Left renal pelvis (tissue), 4 donors: Measurements from ENCODE around the gene CACNA1F. TPM values are rescaled to one million over a fixed set of nuclear protein-coding genes. Genes with fewer than 3 reads are reported as not detected.
A peak's percentile ranks its signal among the peaks of the same experiment; 100 is the strongest.

Source experiments
- DNase-seq, 4 donors: peaks; one replicate each; pipeline ENCODE4 v3.0.0-alpha.2; 2013; ENCODE audit warnings: low read depth in 4 of 4, low spot score in 3 of 4
- polyA plus RNA-seq, 4 donors: library from polyadenylated mRNA; unstranded; fragments of 120-200 nt; gene quantifications; one replicate each; pipeline ENCODE4 v1.2.1, GENCODE V29; 2013; ENCODE audit not compliant: insufficient read length in 4 of 4

Gene CACNA1F
- polyA plus RNA-seq, 4 donors = 0.03 to 0.70 (median 0.11) TPM

- no peak for DNase-seq
Measured at GRCh38 chrX:49202022-49202421, 31.1 kb downstream of the CACNA1F start.

- peak; percentile 43 to 68 (median 63) for DNase-seq
Measured at GRCh38 chrX:49199906-49200771, 33.0 kb downstream of the CACNA1F start, which contains the start of gene SYP. Gene SYP (minus strand): TSS chrX:49200193. CDS start chrX:49200186, 7 bp downstream.

DNA sequence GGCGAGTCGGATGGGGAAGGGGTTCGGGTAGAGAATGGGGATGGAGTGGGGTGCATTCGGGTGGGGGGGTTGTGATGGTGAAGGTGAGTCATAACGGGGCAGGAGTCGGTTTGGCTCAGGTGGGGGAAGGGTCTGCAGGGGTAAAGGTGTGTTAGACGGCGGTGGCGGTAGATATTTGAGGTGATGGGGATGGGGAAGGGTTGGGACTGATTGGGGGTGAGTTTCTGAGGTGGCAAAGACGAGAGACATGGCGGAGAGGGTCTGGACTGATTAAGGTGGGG, 33.9 kb downstream of the CACNA1F start:
- DNase-seq = no peak

DNA sequence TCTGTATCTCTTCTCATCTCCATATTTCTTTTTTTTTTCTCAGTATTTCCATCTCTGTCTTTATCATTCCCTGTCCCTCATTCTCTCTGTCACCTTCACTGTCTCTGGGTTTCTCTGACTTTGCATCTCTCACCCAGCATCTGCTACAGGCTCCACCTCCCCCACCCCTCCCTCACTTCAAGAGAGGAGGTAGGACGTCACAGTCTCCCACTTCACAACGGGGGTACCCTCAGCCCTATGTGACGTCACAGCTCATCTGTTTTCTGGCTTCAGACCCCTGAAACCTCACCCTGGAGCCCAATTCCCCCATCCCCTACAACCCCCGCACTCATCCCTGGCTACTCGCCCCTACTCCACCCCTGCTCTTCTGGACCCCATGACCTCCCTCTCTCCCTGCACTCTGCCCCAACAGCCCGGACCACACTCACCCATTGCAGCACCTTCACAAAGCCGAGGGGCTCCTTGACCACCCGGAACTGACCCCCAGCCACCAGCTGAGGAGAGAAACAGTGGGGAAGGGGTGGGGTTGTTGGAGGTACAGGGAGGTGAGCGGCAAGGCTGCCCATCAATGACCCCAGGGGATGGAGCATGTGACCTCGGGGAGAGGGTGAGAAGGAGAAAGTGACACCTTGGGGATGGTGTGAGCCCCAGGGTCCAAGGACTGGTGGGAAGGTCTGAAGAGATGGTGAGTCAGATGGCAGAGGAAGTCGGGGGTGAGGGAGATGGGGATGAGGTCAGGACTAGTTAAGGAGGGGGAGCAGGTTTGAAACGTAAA, 34.4 kb downstream of the CACNA1F start:
- no peak for DNase-seq

DNA sequence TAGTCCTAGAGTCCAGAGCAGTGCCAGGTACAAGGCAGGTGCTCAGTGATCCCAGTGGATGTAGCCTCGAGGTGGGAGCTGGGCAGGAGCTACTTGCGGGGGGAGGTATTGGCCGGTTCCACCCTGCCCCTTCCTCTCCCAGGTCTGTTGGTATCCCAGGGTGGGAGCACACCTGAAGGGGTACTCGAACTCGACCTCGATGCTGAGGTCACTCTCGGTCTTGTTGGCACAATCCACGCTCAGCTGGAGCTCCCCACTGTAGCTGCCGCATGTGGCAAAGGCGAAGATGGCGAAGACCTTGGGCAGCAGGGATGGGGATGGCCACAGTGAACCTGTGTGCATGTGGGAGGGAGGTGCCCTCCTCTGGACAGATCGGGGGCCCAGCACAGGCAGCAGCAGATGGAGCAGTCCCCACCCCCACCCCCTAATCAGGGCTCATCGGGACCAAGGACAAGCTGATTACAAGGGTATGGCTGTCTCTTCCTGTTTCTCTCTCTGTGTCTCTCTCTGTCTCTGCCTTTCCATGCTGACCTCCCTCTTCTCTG, 35.5 kb downstream of the CACNA1F start:
- DNase-seq = no peak

DNA sequence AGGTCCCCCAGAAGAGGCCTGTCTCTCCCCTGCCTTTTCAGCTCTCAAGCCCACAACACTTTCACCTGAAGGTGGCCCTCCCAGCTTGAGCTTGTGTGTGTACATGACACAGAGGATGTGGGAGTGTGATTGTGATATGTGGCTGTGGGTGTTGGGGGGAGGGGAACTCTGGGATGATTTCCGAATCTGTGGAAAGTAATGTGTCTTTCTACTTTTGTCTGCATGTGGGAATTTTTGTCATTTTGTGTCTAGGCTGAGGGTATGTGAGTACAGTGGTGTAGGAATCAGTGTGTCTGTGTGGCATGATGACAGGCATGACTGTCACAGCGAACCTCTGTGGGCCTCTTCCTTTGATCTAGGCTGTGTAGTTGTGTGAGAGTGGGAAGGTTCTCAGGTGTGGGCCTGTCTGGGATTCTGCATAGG, 39.6 kb downstream of the CACNA1F start:
- DNase-seq = no peak

DNA sequence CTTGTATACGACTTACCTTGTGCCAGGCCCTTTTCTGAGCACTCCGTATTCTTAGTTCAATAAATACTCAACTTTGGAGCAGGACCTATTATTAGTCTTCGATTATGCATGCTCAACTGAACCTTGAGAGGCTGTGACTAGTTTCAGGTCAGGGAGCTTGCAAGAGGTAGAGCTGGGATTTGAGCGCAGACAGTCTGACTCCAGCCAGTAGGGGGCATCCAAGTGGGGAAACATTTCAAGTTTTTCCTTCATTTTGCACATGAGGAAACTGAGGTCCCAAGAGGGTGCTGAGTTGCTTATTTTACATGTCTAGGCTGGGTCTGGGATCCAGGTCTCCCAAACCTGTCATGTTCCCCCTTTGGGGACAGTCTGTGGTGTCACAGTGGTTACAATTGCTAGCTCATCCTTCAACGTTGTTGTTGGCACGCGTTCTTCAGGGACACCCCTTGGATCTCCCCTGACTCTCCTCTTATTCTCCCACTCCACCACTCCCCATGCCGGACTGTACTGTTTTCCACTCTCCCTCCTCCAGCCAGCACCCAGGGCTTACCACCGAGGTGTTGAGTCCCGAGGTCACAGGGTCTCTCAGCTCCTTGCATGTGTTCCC, 40.3 kb downstream of the CACNA1F start:
- no peak for DNase-seq

GRCh38 chrX:49191574-49192011, 41.5 kb downstream of the CACNA1F start:
- DNase-seq = no peak

GRCh38 chrX:49190821-49191573, 42.1 kb downstream of the CACNA1F start:
- peak; percentile 86 to 93 (median 91) for DNase-seq

- no peak for DNase-seq
Measured at GRCh38 chrX:49189606-49190005, 43.5 kb downstream of the CACNA1F start.

DNA sequence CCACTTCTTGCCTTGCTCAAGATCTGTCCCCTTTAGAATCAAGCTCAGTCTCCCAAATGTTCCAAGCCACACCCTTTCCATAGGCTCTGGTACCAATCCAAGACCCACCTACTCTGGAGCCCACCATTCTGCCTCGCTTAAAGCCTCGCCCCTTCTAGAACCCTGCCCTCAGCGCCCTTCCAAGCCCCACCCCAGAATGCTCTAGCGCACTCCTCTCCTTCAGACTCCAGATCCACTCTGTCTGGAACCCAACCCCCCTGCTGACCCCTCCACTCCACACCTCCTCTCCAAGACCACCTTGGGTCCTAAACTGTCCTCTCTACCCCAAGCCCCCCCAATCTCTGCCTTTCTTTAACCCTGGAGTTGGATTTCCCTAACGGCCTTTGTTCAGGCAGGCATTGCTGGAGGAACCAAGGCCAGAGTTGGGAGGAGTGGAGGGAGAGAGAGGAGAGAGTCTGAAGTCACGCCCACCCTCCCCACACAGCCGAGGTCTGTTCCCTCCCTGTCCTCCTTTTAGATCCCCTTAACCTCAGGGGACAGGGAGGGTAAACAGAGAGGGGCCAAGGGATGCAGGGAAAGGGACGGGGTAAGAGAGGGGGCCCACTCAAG, 44.6 kb downstream of the CACNA1F start:
- no peak for DNase-seq

DNA sequence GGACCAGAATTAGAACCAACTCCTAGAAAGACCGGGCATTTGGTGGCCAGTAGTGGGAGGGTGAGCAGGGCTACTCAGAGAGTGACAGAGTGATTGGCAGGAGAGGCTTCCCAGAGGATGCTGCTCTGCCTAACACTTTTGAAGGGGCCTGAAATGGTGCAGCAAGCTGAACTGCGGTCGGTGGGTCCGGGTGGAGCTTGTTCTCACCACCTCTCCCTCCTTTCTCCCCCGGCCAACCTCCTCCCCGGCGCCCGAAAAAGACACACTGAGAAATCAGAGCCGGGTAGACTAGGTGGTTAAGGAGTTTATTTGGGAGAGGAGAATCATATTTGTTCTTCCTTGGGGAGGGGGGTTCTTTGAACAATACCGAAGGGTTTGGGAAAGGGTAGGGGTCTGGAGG, 45.6 kb downstream of the CACNA1F start:
- no peak for DNase-seq

- DNase-seq = no peak
Measured at GRCh38 chrX:49187028-49187394, 46.1 kb downstream of the CACNA1F start.

GRCh38 chrX:49186125-49187027, 46.8 kb downstream of the CACNA1F start, which contains the start of gene PRICKLE3:
Gene PRICKLE3 (minus strand): TSS chrX:49186373. CDS start chrX:49186297, 76 bp downstream.
- DNase-seq = no peak

DNA sequence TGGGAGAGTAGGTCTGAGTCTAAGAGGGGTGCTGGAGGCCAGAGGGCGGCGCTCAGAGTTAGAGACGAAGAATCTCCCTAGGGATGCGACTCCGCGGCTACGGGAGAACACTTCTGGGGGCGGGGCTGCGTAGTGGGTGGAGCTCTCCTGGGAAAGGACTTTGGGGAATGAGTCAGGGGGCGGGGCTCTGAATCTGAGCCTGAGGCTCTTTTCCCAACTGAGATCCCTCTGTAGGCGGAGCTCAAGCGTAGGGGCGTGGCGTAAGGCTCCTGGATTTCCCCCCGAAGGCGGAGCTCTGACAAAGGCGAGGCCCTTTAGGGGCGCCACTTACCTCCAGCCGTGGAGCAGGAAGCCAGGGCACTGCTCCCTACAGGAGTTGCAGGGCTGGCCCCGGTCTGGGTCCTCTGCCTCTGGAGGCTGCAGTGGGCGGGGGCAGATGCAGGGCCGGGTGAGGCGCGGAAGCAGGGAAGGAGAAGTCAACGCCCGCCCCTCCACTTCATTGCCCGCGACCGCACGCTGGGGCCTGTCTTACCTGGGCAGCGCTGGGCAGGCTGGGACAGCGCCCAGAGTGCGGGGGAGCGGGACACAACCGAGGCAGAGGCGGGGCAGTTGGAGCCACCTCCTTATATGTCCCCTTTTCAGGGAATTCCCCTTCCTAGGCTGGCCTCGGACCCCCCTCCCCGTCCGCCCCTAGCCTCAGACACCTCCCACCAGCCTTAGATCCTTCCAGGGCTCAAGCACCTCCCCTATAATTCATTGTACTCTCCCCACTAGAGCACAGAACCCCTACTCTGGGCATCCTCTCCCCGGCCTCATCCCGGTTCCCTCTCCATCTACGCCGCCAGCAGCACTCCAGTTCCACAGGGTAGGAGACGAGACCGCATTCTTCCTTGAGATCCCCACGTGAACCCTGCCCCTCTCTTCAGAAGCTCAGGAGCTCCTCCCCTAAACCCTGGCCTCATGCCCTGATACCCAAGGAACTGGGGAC, 48.6 kb downstream of the CACNA1F start:
- DNase-seq = peak; percentile 46 to 73 (median 69)

- DNase-seq = no peak
Measured at GRCh38 chrX:49183701-49184281, 49.3 kb downstream of the CACNA1F start.

DNA sequence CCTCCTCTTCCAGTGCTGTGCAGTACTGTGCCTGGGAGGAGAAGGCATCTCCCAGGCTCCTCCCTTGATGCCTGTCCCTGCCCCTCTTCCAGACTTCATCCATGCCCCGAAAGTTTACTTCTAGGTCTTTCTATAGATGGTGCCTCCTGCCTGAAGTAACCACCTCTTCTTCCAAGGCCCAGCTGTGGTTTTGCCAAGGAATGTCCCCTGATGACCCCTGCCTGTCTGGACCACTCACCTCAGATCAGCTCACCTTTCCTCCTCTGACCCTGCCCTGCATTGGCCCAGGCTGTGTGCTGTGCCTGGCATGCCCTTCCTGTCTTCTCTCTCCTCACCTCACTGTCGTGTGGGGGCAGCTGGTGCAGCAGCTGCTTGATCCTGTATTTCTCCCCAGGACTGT, 53.8 kb downstream of the CACNA1F start:
- DNase-seq = no peak
